COLO668 (cell line): ENCODE results near the gene GRIK4.

Experiments used
- DNase-seq: peaks from one replicate; lab custom pipeline; 2025; ENCODE audit not compliant: unreplicated experiment; lab: John Stamatoyannopoulos, UW

Gene GRIK4

GRCh38 chr11:120546312-120547205, 35.0 kb downstream of the GRIK4 start:
- no peak for DNase-seq

- DNase-seq = no peak
Measured at GRCh38 chr11:120547316-120547715, 35.8 kb downstream of the GRIK4 start.

- DNase-seq = peak; percentile 28
Measured at GRCh38 chr11:120547811-120548681, 36.5 kb downstream of the GRIK4 start.

GRCh38 chr11:120548682-120549209, 37.2 kb downstream of the GRIK4 start:
- no peak for DNase-seq

GRCh38 chr11:120549346-120549745, 37.8 kb downstream of the GRIK4 start:
- no peak for DNase-seq

- no peak for DNase-seq
Measured at GRCh38 chr11:120550007-120550406, 38.5 kb downstream of the GRIK4 start.

- DNase-seq = no peak
Measured at GRCh38 chr11:120551191-120551590, 39.6 kb downstream of the GRIK4 start.

- no peak for DNase-seq
Measured at GRCh38 chr11:120554766-120555432, 43.4 kb downstream of the GRIK4 start.

GRCh38 chr11:120555433-120555773, 43.9 kb downstream of the GRIK4 start:
- DNase-seq = no peak

GRCh38 chr11:120556797-120557196, 45.2 kb downstream of the GRIK4 start:
- no peak for DNase-seq

- no peak for DNase-seq
Measured at GRCh38 chr11:120558744-120559431, 47.3 kb downstream of the GRIK4 start.

GRCh38 chr11:120561286-120561685, 49.7 kb downstream of the GRIK4 start:
- no peak for DNase-seq

- no peak for DNase-seq
Measured at GRCh38 chr11:120562806-120563425, 51.4 kb downstream of the GRIK4 start.

- DNase-seq = no peak
Measured at GRCh38 chr11:120563703-120564572, 52.4 kb downstream of the GRIK4 start.

- DNase-seq = peak; percentile 23
Measured at GRCh38 chr11:120564573-120565311, 53.2 kb downstream of the GRIK4 start.

- no peak for DNase-seq
Measured at GRCh38 chr11:120565466-120566155, 54.1 kb downstream of the GRIK4 start.

GRCh38 chr11:120566176-120566575, 54.6 kb downstream of the GRIK4 start:
- DNase-seq = no peak
